Body of pancreas (tissue), 4 donors: ENCODE measurements around the gene LTBP4. TPM values are rescaled to one million over a fixed set of nuclear protein-coding genes. Genes with fewer than 3 reads are reported as not detected.

Experiments used
- ATAC-seq: fragments of 150-250 bp; one replicate; pipeline ENCODE4 v1.9.1; 2016
- DNase-seq, 4 donors: peaks; one replicate each; pipeline ENCODE4 v3.0.0-alpha.2; 2019
- H3K27ac ChIP-seq, 4 donors: fragments of 200-600 bp; sonication (generic); 1 replicate in 3 of 4; 2 replicates in 1 of 4; pipeline versions ENCODE4 v1.5.1 to v1.6.1; 2016 to 2019; ENCODE audit warnings: mild to moderate bottlenecking in 1 of 4, mixed read lengths in 1 of 4, moderate library complexity in 1 of 4
- H3K27me3 ChIP-seq, 2 donors: fragments of 200-600 bp; sonication (generic); one replicate each; pipeline ENCODE4 v1.6.0; 2016; ENCODE audit warnings: mild to moderate bottlenecking in 1 of 2
- H3K36me3 ChIP-seq, 2 donors: fragments of 200-600 bp; sonication (generic); replicated peaks in 1 of 2; 2 replicates each; pipeline ENCODE4 v1.5.1; 2016; ENCODE audit warnings: low read depth in 2 of 2; ENCODE audit not compliant: insufficient read depth in 1 of 2
- H3K4me1 ChIP-seq: fragments of 200-600 bp; sonication (generic); one replicate; pipeline ENCODE4 v1.6.0; 2016
- H3K4me3 ChIP-seq, 2 donors: fragments of 200-600 bp; sonication (generic); 1 replicate in 1 of 2; 2 replicates in 1 of 2; pipeline ENCODE4 v1.5.1; 2016 to 2019
- H3K9me3 ChIP-seq, 3 donors: fragments of 200-600 bp; sonication (generic); 1 replicate in 2 of 3; 2 replicates in 1 of 3; pipeline ENCODE4 v1.5.1; 2016
- POLR2A ChIP-seq, 3 donors: fragments of 450-650 bp; IDR thresholded peaks; one replicate each; pipeline ENCODE4 v1.6.1; 2016; ENCODE audit warnings: antibody characterized with exemption in 3 of 3, mild to moderate bottlenecking in 2 of 3
- WGBS, 2 donors: methylation state at CpG; one replicate each; pipeline ENCODE4 v1.1.5; 2017; 5-methylcytosine and 5-hydroxymethylcytosine counted together
- intact Hi-C: fragments of 100-400 bp; cut with DNase I; formaldehyde crosslinking; loops from one replicate; pipeline ENCODE4 v1.15.1; 2023
- total RNA-seq, 2 donors: library from RNA; depleted of rRNA; stranded (reverse); fragments of >200 nt; gene quantifications; one replicate each; pipeline ENCODE4 v1.1.0, GENCODE V29; 2016
- TF ChIP-seq, protein P1 (sequence below), 7 experiments: fragments of 450-650 bp in 4 of 7; fragments of 200-600 bp in 3 of 7; sonication (generic) in 3 of 7; IDR thresholded peaks; one replicate each; pipeline ENCODE4 v1.5.1; 2016 to 2019; ENCODE audit warnings: antibody characterized with exemption in 7 of 7

LTBP4 gene
- total RNA-seq, 2 donors from 2014 or later, result 45.1 to 195 TPM

DNA sequence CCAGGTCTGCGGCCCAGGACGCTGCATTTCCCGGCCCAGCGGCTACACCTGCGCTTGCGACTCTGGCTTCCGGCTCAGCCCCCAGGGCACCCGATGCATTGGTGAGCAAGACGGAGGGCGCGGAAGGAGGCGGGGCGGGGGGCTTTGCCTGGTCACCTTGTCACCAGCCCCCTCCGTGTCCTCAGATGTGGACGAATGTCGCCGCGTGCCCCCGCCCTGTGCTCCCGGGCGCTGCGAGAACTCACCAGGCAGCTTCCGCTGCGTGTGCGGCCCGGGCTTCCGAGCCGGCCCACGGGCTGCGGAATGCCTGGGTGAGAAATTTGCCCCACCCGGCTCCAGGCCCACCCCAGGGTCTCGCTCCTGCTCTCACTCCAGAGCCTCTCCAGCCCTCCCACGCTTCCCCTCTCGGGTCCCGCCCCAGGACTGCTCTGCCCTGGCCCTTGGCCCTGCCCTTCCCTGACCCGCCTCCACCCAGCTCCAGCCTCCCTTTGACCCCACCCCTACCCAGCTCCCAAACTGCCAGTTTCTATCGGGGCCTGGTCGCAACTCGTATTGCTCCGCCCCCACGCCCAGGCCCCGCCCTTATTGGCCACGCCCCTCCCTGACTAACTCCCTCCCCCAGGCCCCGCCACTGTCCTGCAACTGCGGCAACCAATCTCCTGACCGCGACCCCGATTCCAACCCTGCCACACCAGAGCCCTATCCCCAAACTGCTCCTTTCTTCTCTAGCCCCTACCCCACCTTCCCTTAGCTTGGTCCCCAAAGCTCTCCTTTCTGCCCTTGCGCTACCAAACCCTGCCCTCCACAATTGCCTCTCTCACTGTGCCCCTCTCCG lies 8.6 kb downstream of the LTBP4 start:
- H3K4me1 ChIP-seq, result peaks cover 37% of the 10 kb centered on the region
- TF ChIP-seq, protein P1, sequence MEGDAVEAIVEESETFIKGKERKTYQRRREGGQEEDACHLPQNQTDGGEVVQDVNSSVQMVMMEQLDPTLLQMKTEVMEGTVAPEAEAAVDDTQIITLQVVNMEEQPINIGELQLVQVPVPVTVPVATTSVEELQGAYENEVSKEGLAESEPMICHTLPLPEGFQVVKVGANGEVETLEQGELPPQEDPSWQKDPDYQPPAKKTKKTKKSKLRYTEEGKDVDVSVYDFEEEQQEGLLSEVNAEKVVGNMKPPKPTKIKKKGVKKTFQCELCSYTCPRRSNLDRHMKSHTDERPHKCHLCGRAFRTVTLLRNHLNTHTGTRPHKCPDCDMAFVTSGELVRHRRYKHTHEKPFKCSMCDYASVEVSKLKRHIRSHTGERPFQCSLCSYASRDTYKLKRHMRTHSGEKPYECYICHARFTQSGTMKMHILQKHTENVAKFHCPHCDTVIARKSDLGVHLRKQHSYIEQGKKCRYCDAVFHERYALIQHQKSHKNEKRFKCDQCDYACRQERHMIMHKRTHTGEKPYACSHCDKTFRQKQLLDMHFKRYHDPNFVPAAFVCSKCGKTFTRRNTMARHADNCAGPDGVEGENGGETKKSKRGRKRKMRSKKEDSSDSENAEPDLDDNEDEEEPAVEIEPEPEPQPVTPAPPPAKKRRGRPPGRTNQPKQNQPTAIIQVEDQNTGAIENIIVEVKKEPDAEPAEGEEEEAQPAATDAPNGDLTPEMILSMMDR (IDR thresholded peaks at IDR 0.05), result no peak
- TF ChIP-seq POLR2A (IDR thresholded peaks at IDR 0.05), result peak; percentile 20 to 72 (median 68)
- peak; percentile 94 to 97 (median 96) for DNase-seq
- WGBS, 2 donors, result 3 to 7% methylated on average over 44 to 45 of the region's 50 CpGs
- H3K36me3 ChIP-seq, result no peaks in the 10 kb centered on the region
- peak overlapping the region in 1 of 2 donors; percentile 23 for H3K4me3 ChIP-seq
- H3K9me3 ChIP-seq, result no peaks in the 10 kb centered on the region
- H3K27me3 ChIP-seq, result no peaks in the 10 kb centered on the region
- intact Hi-C loops, result no loop called here
- peak overlapping the region; percentile 51 to 80 (median 72) for H3K27ac ChIP-seq
- ATAC-seq, result peak; percentile 82

DNA sequence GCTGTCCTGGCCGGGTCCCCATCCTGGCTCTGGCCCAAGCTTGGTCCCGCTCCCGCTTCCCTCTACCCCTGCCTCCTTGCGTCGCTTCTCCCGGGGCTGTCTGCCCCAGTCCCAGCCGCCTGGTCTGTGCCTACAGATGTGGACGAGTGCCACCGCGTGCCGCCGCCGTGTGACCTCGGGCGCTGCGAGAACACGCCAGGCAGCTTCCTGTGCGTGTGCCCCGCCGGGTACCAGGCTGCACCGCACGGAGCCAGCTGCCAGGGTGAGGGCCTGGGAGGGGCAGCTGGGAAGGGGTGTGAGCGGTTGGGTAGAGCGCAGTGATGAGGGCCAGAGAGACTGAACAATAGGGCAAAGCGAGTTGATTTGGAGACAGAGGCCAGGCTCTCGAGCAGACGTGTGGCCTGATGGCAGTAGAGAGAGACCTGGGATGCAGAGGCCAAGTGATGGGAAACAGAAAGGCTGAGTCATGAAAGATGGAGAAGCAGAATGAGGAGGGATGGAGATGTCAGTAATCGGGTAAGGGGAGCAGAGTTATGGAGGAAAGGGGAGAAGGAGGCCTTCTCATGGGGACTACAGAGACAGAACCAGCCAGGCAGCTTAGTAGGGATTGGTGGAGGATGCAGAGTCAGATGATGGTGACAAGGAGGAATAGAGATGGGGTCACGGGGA lies 9.4 kb downstream of the LTBP4 start:
- ATAC-seq (peak; percentile 47), DNase-seq (peak; percentile 70 to 83 (median 80))
- intact Hi-C loops, result no loop called here
- H3K9me3 ChIP-seq, result no peaks in the 10 kb centered on the region
- H3K27me3 ChIP-seq, result no peaks in the 10 kb centered on the region
- TF ChIP-seq, protein P1 (IDR thresholded peaks at IDR 0.05), result no peak
- H3K4me1 ChIP-seq, result peaks cover 30% of the 10 kb centered on the region
- peak overlapping the region; percentile 51 to 80 (median 72) for H3K27ac ChIP-seq
- H3K4me3 ChIP-seq, result no peak overlapping the region
- no peaks in the 10 kb centered on the region for H3K36me3 ChIP-seq
- WGBS, 2 donors, result 20 to 34% methylated on average over 19 to 29 of the region's 29 CpGs

DNA sequence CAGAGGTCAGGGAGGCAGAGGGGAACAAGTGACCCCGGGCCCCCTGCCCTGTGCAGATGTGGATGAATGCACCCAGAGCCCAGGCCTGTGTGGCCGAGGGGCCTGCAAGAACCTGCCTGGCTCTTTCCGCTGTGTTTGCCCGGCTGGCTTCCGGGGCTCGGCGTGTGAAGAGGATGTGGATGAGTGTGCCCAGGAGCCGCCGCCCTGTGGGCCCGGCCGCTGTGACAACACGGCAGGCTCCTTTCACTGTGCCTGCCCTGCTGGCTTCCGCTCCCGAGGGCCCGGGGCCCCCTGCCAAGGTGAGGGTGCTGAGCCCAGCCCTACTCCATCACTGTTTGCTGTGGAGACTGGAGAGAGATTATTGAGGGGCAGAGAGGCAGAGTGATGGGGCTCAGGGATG lies 9.9 kb downstream of the LTBP4 start:
- TF ChIP-seq POLR2A (IDR thresholded peaks at IDR 0.05), result no peak
- TF ChIP-seq, protein P1 (IDR thresholded peaks at IDR 0.05), result no peak
- Histone ChIP-seq H3K9me3 (no peaks in the 10 kb centered on the region), H3K27ac (no peak overlapping the region), H3K27me3 (no peaks in the 10 kb centered on the region), H3K4me3 (no peak overlapping the region), H3K36me3 (no peaks in the 10 kb centered on the region), H3K4me1 (peaks cover 24% of the 10 kb centered on the region)
- 66 to 93% methylated on average over 14 of the region's 15 CpGs for WGBS, 2 donors
- intact Hi-C loops, result no loop called here
- DNase-seq (no peak), ATAC-seq (no peak)

DNA sequence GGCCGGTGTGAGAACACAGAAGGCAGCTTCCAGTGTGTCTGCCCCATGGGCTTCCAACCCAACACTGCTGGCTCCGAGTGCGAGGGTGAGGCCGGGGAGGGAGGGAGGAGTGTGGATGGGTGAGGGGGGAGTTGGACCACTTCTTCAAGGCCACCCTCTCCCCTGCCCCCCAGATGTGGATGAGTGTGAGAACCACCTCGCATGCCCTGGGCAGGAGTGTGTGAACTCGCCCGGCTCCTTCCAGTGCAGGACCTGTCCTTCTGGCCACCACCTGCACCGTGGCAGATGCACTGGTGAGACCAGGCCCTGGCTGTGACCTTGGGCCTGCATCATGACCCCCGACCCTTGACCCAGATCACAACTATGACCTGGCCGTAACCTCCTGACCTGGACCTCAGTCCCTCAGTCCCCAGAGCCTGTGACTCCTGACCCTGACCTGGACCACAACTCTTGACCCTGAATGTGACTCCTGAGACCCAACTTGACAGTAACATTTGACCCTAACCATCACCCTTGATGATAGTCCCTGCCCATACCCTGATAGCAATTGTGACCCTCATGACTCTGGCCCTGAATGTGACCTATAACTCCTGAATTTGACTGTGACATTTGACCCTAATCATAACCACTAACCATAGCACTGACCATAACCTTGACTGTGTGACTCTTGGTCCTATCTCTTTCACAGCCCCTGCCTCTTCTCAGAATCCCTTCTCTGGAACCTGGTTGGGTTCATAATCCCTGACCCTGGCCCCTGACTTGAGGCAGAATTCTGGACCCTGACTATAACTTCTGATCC lies 10.9 kb downstream of the LTBP4 start:
- peaks cover 20% of the 10 kb centered on the region for H3K4me1 ChIP-seq
- intact Hi-C loops, result no loop called here
- H3K4me3 ChIP-seq, result no peak overlapping the region
- no peaks in the 10 kb centered on the region for H3K36me3 ChIP-seq
- ATAC-seq, result no peak
- WGBS, 2 donors, result 81 to 97% methylated on average over 6 to 10 of the region's 10 CpGs
- TF ChIP-seq, protein P1 (IDR thresholded peaks at IDR 0.05), result no peak
- no peak for TF ChIP-seq POLR2A (IDR thresholded peaks at IDR 0.05)
- no peaks in the 10 kb centered on the region for H3K9me3 ChIP-seq
- no peaks in the 10 kb centered on the region for H3K27me3 ChIP-seq
- H3K27ac ChIP-seq, result no peak overlapping the region
- no peak for DNase-seq
